Measurements from ENCODE around the gene RAD9A. TPM values are rescaled to one million over a fixed set of nuclear protein-coding genes. Genes with fewer than 3 reads are reported as not detected.
A peak's percentile ranks its signal among the peaks of the same experiment; 100 is the strongest.

The RAD9A gene
- total and polyA plus RNA-seq, 2 donors (not counting 1 experiment from before 2014, with no cell fraction given) = 3.5 to 3.8 TPM

GRCh38 chr11:67421430-67422031 lies 29.7 kb downstream of the RAD9A start:
- no peak overlapping the region for H3K9ac ChIP-seq (ENCODE audit: insufficient read depth, low read length)
- H2AFZ ChIP-seq (ENCODE audit: low read length) = no peak overlapping the region
- peaks cover 5% of the 10 kb centered on the region for H3K4me1 ChIP-seq (ENCODE audit: control insufficient read depth, extremely low read depth, insufficient read depth, low read length)
- TF ChIP-seq CTCF (conservative IDR thresholded peaks at IDR 0.05 in 1 of 2, IDR thresholded peaks at IDR 0.05 in 1 of 2; ENCODE audit: low read depth in 1 of 2, low read length in 2 of 2) (no peak), EZH2 (IDR thresholded peaks at IDR 0.05; ENCODE audit: low read length, missing control alignments) (no peak)
- no peak overlapping the region for H3K4me2 ChIP-seq (ENCODE audit: extremely low read depth, insufficient read depth, low read length)
- no peaks in the 10 kb centered on the region for H3K27me3 ChIP-seq (ENCODE audit: control insufficient read depth, insufficient read depth, low read length)
- H3K79me2 ChIP-seq (ENCODE audit: control insufficient read depth, insufficient read depth, low read length) = no peaks in the 10 kb centered on the region
- no peaks in the 10 kb centered on the region for H3K36me3 ChIP-seq (ENCODE audit: control insufficient read depth, insufficient read depth, low read length)
- H3K9me3 ChIP-seq (ENCODE audit: control insufficient read depth, insufficient read depth, low read depth, low read length) = no peaks in the 10 kb centered on the region
- DNase-seq (ENCODE audit: low read depth in 2 of 2) = no peak
- H3K4me3 ChIP-seq (replicated peaks in 1 of 4; ENCODE audit: control extremely low read depth in 1 of 4, insufficient read depth in 1 of 4, low read depth in 3 of 4, low read length in 4 of 4) = peak overlapping the region in 1 of 4 experiments; percentile 28
- H4K20me1 ChIP-seq (ENCODE audit: control insufficient read depth, extremely low read depth, insufficient read depth, low read length) = no peaks in the 10 kb centered on the region
- H3K27ac ChIP-seq (ENCODE audit: insufficient read depth, low read length) = no peak overlapping the region

- Histone ChIP-seq H3K27me3 (ENCODE audit: control insufficient read depth, insufficient read depth, low read length) (no peaks in the 10 kb centered on the region), H3K79me2 (ENCODE audit: control insufficient read depth, insufficient read depth, low read length) (no peaks in the 10 kb centered on the region), H3K4me3 (replicated peaks in 1 of 4; ENCODE audit: control extremely low read depth in 1 of 4, insufficient read depth in 1 of 4, low read depth in 3 of 4, low read length in 4 of 4) (no peak overlapping the region), H3K9me3 (ENCODE audit: control insufficient read depth, insufficient read depth, low read depth, low read length) (no peaks in the 10 kb centered on the region), H3K36me3 (ENCODE audit: control insufficient read depth, insufficient read depth, low read length) (no peaks in the 10 kb centered on the region), H4K20me1 (ENCODE audit: control insufficient read depth, extremely low read depth, insufficient read depth, low read length) (no peaks in the 10 kb centered on the region), H3K9ac (ENCODE audit: insufficient read depth, low read length) (no peak overlapping the region), H3K27ac (ENCODE audit: insufficient read depth, low read length) (no peak overlapping the region), H2AFZ (ENCODE audit: low read length) (no peak overlapping the region), H3K4me2 (ENCODE audit: extremely low read depth, insufficient read depth, low read length) (no peak overlapping the region), H3K4me1 (ENCODE audit: control insufficient read depth, extremely low read depth, insufficient read depth, low read length) (peaks cover 5% of the 10 kb centered on the region)
- no peak for TF ChIP-seq CTCF (conservative IDR thresholded peaks at IDR 0.05 in 1 of 2, IDR thresholded peaks at IDR 0.05 in 1 of 2; ENCODE audit: low read depth in 1 of 2, low read length in 2 of 2)
- no peak for TF ChIP-seq EZH2 (IDR thresholded peaks at IDR 0.05; ENCODE audit: low read length, missing control alignments)
- no peak for DNase-seq (ENCODE audit: low read depth in 2 of 2)
These were observed 31.1 kb downstream of the RAD9A start for GRCh38 chr11:67422891-67423290.

GRCh38 chr11:67423466-67423865 lies 31.7 kb downstream of the RAD9A start:
- Histone ChIP-seq H3K27me3 (ENCODE audit: control insufficient read depth, insufficient read depth, low read length) (no peaks in the 10 kb centered on the region), H3K4me3 (replicated peaks in 1 of 4; ENCODE audit: control extremely low read depth in 1 of 4, insufficient read depth in 1 of 4, low read depth in 3 of 4, low read length in 4 of 4) (no peak overlapping the region), H3K27ac (ENCODE audit: insufficient read depth, low read length) (no peak overlapping the region), H3K79me2 (ENCODE audit: control insufficient read depth, insufficient read depth, low read length) (no peaks in the 10 kb centered on the region), H3K9ac (ENCODE audit: insufficient read depth, low read length) (no peak overlapping the region), H2AFZ (ENCODE audit: low read length) (no peak overlapping the region), H4K20me1 (ENCODE audit: control insufficient read depth, extremely low read depth, insufficient read depth, low read length) (no peaks in the 10 kb centered on the region), H3K9me3 (ENCODE audit: control insufficient read depth, insufficient read depth, low read depth, low read length) (no peaks in the 10 kb centered on the region), H3K4me1 (ENCODE audit: control insufficient read depth, extremely low read depth, insufficient read depth, low read length) (peaks cover 5% of the 10 kb centered on the region), H3K36me3 (ENCODE audit: control insufficient read depth, insufficient read depth, low read length) (no peaks in the 10 kb centered on the region), H3K4me2 (ENCODE audit: extremely low read depth, insufficient read depth, low read length) (no peak overlapping the region)
- DNase-seq (ENCODE audit: low read depth in 2 of 2) = no peak
- no peak for TF ChIP-seq CTCF (conservative IDR thresholded peaks at IDR 0.05 in 1 of 2, IDR thresholded peaks at IDR 0.05 in 1 of 2; ENCODE audit: low read depth in 1 of 2, low read length in 2 of 2)
- no peak for TF ChIP-seq EZH2 (IDR thresholded peaks at IDR 0.05; ENCODE audit: low read length, missing control alignments)

All from fibroblast of lung (primary cell).